ENCODE data around the gene SMDT1.

The SMDT1 gene

DNA sequence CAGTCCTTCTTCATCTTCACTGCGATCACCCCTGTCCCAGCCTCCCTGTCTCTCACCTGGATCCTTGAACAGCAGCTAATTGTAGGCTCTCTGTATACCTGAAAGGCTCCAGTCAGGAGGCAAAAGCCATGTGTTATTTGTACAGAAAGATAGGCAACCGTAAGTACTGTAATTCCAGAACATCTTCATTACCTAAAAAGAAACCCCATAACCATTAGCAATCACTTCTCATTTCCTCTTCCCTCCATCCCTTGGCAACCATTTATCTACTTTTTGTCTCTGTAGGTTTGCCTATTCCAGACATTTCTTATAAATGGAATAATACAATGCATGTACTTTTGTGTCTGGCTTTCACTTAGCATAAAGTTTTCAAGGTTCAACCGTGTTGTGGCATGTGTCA lies 26.7 kb upstream of the SMDT1 start:
- TF ChIP-seq, protein P1, sequence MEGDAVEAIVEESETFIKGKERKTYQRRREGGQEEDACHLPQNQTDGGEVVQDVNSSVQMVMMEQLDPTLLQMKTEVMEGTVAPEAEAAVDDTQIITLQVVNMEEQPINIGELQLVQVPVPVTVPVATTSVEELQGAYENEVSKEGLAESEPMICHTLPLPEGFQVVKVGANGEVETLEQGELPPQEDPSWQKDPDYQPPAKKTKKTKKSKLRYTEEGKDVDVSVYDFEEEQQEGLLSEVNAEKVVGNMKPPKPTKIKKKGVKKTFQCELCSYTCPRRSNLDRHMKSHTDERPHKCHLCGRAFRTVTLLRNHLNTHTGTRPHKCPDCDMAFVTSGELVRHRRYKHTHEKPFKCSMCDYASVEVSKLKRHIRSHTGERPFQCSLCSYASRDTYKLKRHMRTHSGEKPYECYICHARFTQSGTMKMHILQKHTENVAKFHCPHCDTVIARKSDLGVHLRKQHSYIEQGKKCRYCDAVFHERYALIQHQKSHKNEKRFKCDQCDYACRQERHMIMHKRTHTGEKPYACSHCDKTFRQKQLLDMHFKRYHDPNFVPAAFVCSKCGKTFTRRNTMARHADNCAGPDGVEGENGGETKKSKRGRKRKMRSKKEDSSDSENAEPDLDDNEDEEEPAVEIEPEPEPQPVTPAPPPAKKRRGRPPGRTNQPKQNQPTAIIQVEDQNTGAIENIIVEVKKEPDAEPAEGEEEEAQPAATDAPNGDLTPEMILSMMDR (IDR thresholded peaks at IDR 0.05; ENCODE audit: low read length, missing control alignments), result no peak
- H3K4me3 ChIP-seq (replicated peaks; ENCODE audit: low read depth, low read length), result no peak overlapping the region
- DNase-seq (ENCODE audit: low read depth), result no peak

DNA sequence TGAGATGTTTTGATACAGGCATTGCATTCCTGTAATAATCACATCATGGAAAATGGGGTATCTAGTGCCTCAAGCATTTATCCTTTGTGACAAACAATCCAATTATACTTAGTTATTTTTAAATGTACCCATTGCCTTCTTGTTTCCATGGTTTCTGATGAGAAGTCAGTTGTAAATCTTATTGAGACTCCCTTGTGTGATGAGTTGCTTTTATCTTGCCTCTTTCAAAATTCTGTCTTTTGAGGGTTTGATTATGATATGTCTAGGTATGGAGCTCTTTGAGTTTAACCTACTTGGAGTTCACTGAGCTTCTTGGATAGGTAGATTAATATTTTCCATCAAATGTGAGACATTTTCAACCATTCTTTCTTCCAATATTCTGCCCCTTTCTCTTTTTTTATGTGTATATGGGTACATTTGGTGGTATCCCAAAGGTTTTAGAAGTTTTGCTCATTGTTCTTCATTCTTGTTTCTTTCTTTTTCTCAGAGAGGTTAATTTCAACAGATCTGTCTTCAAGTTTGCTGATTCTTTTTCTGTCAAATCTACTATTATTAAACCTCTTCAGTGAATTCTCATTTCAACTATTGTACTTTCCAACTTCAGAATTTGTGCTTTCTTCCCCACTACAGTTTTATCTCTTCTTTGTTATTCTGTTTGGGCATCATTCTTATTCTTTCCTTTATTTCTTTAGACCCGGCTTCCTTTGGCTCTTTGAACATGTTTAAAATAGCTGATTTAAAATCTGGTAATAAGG lies 22.6 kb upstream of the SMDT1 start:
- DNase-seq (ENCODE audit: low read depth), result no peak
- no peak overlapping the region for H3K4me3 ChIP-seq (replicated peaks; ENCODE audit: low read depth, low read length)
- TF ChIP-seq, protein P1 (IDR thresholded peaks at IDR 0.05; ENCODE audit: low read length, missing control alignments), result no peak

DNA sequence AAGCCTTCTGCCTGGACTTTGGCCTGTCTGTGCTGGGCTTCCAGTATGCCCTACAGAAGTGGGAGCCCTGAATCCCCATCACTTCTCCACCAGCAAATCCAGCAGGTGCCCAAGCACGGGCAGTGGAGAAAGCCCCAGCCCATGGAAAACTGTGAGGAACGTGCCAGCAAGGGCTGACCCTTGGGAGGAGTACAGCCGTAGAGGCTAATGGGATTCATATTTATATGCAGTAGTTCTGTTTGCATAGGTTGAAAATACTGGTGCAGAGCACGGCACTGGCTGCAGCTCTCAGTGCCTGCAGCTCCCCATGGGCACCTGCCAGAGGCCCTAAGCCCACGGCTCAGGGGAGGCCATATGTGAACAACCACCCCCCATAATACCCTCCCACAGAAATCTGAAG lies 19.0 kb upstream of the SMDT1 start:
- no peak for DNase-seq (ENCODE audit: low read depth)
- TF ChIP-seq, protein P1 (IDR thresholded peaks at IDR 0.05; ENCODE audit: low read length, missing control alignments), result no peak
- no peak overlapping the region for H3K4me3 ChIP-seq (replicated peaks; ENCODE audit: low read depth, low read length)

DNA sequence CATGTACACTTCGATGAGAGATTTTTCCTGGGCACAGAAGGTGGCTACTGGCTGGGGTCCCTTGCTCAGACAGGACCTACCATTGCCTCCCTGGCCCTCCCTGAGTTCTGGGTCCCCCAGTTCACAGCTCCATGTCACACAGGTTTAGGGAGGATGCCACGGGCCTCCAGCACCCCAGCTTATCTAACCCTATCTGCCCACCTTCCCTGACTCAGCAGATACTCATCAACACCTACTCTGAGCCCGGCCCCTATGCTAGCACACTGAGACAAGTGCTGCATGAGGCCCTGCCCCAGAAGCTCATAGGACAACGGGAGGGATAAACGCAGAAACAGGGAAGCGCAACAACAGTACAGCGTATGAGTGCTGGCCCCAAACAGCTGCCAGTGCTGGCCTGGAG lies 18.5 kb upstream of the SMDT1 start:
- TF ChIP-seq, protein P1 (IDR thresholded peaks at IDR 0.05; ENCODE audit: low read length, missing control alignments), result no peak
- no peak overlapping the region for H3K4me3 ChIP-seq (replicated peaks; ENCODE audit: low read depth, low read length)
- no peak for DNase-seq (ENCODE audit: low read depth)

DNA sequence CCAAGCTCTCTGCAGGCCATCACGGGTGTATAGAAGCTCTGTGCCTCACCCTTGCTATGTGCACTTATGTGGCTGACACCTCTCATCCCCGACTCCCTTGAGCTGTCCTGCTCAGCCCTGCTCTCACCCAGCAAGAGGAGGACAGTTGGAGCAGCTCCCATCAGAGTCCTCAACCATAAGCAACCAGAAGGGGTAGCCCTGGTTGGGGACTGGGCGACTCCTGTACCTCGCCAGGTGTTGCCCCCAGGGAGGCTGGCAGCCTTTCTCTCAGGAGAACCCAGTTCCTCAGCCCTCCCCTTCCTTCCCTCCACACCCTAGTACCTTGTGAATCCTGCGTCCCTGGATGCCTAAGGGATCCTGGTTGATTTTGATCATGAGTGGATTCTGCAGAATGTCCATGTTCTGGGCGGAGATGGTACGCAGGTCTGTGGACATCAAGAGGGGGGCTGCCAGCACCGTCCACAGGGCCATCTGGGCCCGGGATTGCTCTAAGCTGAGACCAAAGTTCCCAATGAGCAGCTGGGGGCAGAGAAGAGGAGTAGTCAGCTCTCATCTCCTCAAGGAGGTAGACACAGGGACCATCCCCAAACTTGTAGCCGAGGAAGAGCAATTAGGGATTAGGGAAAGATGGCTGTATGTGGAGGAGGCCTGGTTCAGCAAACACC lies 16.9 kb upstream of the SMDT1 start:
- H3K4me3 ChIP-seq (replicated peaks; ENCODE audit: low read depth, low read length), result no peak overlapping the region
- no peak for DNase-seq (ENCODE audit: low read depth)
- TF ChIP-seq, protein P1 (IDR thresholded peaks at IDR 0.05; ENCODE audit: low read length, missing control alignments), result no peak

DNA sequence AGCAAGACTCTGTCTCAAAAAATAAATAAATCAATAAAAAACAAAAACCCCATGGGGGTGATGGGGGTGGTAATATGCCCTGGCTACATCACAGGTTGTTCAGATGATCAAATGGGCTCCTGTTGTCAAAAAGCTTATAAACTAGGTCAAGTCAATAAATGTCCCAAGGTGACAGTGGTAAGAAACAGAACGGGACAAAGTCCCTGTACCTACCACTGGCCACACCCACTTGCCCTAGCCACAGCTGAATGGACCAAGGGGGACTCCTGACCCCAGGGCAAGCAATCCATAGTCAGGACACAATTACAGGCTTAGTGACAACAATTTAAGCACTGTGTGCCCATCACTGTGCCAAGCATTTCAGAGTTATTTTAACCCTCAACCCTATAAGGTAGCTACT lies 14.9 kb upstream of the SMDT1 start:
- no peak for DNase-seq (ENCODE audit: low read depth)
- TF ChIP-seq, protein P1 (IDR thresholded peaks at IDR 0.05; ENCODE audit: low read length, missing control alignments), result no peak
- no peak overlapping the region for H3K4me3 ChIP-seq (replicated peaks; ENCODE audit: low read depth, low read length)
